Activated naive CD8-positive, alpha-beta T cell treated with anti-CD3 and anti-CD28 coated beads, Interleukin-2, amount 10 ng/mL, durations not matched to agents 7 days and 5 days (primary cell): Measurements from ENCODE around the gene RGMA. TPM values are rescaled to one million over a fixed set of nuclear protein-coding genes. Genes with fewer than 3 reads are reported as not detected.

Experiments used
- ATAC-seq: fragments of 150-1000 bp; cut with Tn5 transposase; one replicate; pipeline ENCODE4 v1.10.0; 2021; ENCODE audit warnings: low read depth, moderate library complexity
- POLR2A ChIA-PET: fragments of 350-600 bp; sonication (Branson Sonifier 250); formaldehyde crosslinking; loops from one replicate; lab custom pipeline; 2021; ENCODE audit warnings: antibody characterized with exemption; lab: Charles Lee
- DNase-seq: peaks from one replicate; pipeline ENCODE4 v3.0.0; 2021
- H3K27ac Mint-ChIP-seq: one replicate; pipeline ENCODE4 v1.8.0; 2022; ENCODE audit warnings: mild to moderate bottlenecking, mixed read lengths
- H3K27me3 Mint-ChIP-seq: one replicate; pipeline ENCODE4 v1.8.0; 2022; ENCODE audit warnings: mild to moderate bottlenecking, moderate library complexity, mixed read lengths
- H3K36me3 Mint-ChIP-seq: one replicate; pipeline ENCODE4 v1.8.0; 2021; ENCODE audit warnings: mild to moderate bottlenecking, mixed read lengths
- H3K4me1 Mint-ChIP-seq: one replicate; pipeline ENCODE4 v1.8.0; 2021; ENCODE audit warnings: mixed read lengths
- H3K4me3 Mint-ChIP-seq: one replicate; pipeline ENCODE4 v1.8.0; 2022; ENCODE audit warnings: mild to moderate bottlenecking, moderate library complexity, mixed read lengths
- H3K9me3 Mint-ChIP-seq: one replicate; pipeline ENCODE4 v1.8.0; 2021; ENCODE audit warnings: mixed read lengths
- total RNA-seq, 2 experiments: library from RNA; stranded (reverse); gene quantifications; one replicate each; pipeline ENCODE4 v1.2.3, GENCODE V29; 2021

The RGMA gene
- total RNA-seq, 2 experiments from 2014 or later = 0.30 TPM; not detected in 1

GRCh38 chr15:93028111-93028631 lies 60.8 kb downstream of the RGMA start:
- no peak for ATAC-seq
- H3K4me3 Mint-ChIP-seq = no peak overlapping the region
- H3K27me3 Mint-ChIP-seq = no peaks in the 10 kb centered on the region

GRCh38 chr15:93027413-93027812 lies 61.6 kb downstream of the RGMA start:
- ATAC-seq = no peak
- POLR2A ChIA-PET = interaction anchor here (0.6 kb wide), 1 partner anchor 232 kb away, joined by 3 read pairs; no protein-coding TSS in a partner anchor
- H3K36me3 Mint-ChIP-seq = peaks cover 36% of the 10 kb centered on the region
- no peak overlapping the region for H3K4me3 Mint-ChIP-seq
- H3K27me3 Mint-ChIP-seq = no peaks in the 10 kb centered on the region
- H3K4me1 Mint-ChIP-seq = peaks cover 37% of the 10 kb centered on the region
- H3K9me3 Mint-ChIP-seq = no peaks in the 10 kb centered on the region
- no peak for DNase-seq
- no peak overlapping the region for H3K27ac Mint-ChIP-seq

More at GRCh38 chr15:93028111-93028631, 60.8 kb downstream of the RGMA start:
- Mint-ChIP-seq H3K27ac (no peak overlapping the region), H3K36me3 (peaks cover 28% of the 10 kb centered on the region), H3K9me3 (no peaks in the 10 kb centered on the region), H3K4me1 (peaks cover 30% of the 10 kb centered on the region)
- POLR2A ChIA-PET = interaction anchor here (0.6 kb wide), 1 partner anchor 233 kb away, joined by 3 read pairs; no protein-coding TSS in a partner anchor
- no peak for DNase-seq

DNA sequence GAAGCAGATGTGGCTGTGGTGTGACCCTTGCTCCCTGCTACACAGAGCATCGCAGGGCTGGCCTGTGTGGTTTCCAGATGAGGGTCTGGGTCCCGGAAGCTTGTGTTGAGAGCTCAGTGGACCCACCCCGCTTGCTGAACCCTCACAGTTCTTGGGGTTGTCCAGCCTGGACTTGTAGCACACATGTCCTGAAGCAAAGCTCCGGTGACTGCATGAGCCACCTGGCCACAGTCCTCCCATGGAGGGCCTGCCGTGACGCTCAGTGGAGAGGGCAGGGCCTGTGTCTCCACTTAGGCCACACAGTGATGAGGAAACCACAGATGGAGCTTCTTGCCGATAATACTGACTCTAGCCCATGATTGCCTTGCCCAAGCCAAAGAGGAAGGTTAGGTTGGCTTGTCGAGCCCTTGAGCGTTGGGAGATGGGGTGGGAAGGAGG lies 62.6 kb downstream of the RGMA start:
- peaks cover 41% of the 10 kb centered on the region for H3K4me1 Mint-ChIP-seq
- no peak for ATAC-seq

GRCh38 chr15:93025625-93025982 lies 63.4 kb downstream of the RGMA start:
- peak overlapping the region; percentile 52 for H3K4me3 Mint-ChIP-seq
- H3K36me3 Mint-ChIP-seq = peaks cover 51% of the 10 kb centered on the region
- peaks cover 43% of the 10 kb centered on the region for H3K4me1 Mint-ChIP-seq
- peak; percentile 77 for ATAC-seq
- no peaks in the 10 kb centered on the region for H3K27me3 Mint-ChIP-seq
- H3K27ac Mint-ChIP-seq = peak overlapping the region; percentile 85
- DNase-seq = no peak
- POLR2A ChIA-PET = no interaction called here
- H3K9me3 Mint-ChIP-seq = no peaks in the 10 kb centered on the region

More for the DNA sequence above, 62.6 kb downstream of the RGMA start:
- POLR2A ChIA-PET = no interaction called here
- Mint-ChIP-seq H3K9me3 (no peaks in the 10 kb centered on the region), H3K36me3 (peaks cover 45% of the 10 kb centered on the region), H3K4me3 (no peak overlapping the region), H3K27me3 (no peaks in the 10 kb centered on the region), H3K27ac (peak overlapping the region; percentile 85)
- no peak for DNase-seq

DNA sequence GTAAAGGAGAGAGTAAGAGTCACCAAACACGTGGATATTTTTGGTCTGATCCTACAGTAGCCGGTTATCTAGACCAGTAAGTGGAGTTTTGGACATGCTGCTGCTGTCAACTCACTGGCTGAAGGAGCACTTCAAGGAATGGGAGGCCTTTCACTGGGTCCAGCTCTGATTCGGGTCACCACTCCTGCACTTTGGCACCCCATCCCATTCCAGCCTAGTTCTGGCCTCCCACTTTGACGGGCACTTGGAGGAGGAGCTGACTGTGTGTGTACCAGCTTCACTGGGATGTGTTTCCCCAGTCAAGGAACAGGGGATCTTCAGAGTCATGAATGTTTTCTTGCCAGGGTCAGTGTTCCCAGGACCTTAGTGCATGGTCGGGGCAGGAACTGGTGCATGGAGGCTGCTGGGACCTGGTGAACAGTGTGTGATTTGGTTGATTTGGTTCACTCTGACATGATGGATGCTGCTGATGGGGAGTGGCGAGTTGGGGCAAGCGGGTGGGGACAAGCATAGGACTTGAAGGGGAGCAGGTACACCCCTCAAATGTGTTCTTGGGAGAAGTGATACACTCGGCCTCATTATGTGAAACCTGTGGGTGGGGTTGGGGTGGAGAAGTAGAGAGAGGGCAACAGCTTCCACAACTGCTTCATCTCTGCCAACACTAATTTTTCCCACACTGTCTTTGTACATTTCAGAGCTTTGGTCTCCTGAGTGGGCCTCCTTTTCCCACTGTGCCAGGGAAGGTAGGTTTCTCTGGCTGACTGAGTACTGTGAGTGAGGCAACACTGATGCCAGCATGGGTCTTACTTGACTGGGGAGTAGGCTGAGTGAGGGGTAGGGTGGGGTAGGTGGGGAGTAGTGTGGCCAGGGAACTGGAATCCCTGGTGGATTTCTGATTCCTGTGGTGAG lies 64.0 kb downstream of the RGMA start:
- H3K27ac Mint-ChIP-seq = peak overlapping the region; percentile 85
- H3K9me3 Mint-ChIP-seq = no peaks in the 10 kb centered on the region
- POLR2A ChIA-PET = no interaction called here
- peaks cover 45% of the 10 kb centered on the region for H3K4me1 Mint-ChIP-seq
- peak overlapping the region; percentile 52 for H3K4me3 Mint-ChIP-seq
- ATAC-seq (peak; percentile 3), DNase-seq (no peak)
- peaks cover 57% of the 10 kb centered on the region for H3K36me3 Mint-ChIP-seq
- no peaks in the 10 kb centered on the region for H3K27me3 Mint-ChIP-seq

GRCh38 chr15:93024293-93024692 lies 64.7 kb downstream of the RGMA start:
- Mint-ChIP-seq H3K4me3 (no peak overlapping the region), H3K27me3 (no peaks in the 10 kb centered on the region), H3K36me3 (peaks cover 62% of the 10 kb centered on the region), H3K9me3 (no peaks in the 10 kb centered on the region), H3K27ac (no peak overlapping the region), H3K4me1 (peaks cover 47% of the 10 kb centered on the region)
- ATAC-seq (no peak), DNase-seq (no peak)
- POLR2A ChIA-PET = no interaction called here

DNA sequence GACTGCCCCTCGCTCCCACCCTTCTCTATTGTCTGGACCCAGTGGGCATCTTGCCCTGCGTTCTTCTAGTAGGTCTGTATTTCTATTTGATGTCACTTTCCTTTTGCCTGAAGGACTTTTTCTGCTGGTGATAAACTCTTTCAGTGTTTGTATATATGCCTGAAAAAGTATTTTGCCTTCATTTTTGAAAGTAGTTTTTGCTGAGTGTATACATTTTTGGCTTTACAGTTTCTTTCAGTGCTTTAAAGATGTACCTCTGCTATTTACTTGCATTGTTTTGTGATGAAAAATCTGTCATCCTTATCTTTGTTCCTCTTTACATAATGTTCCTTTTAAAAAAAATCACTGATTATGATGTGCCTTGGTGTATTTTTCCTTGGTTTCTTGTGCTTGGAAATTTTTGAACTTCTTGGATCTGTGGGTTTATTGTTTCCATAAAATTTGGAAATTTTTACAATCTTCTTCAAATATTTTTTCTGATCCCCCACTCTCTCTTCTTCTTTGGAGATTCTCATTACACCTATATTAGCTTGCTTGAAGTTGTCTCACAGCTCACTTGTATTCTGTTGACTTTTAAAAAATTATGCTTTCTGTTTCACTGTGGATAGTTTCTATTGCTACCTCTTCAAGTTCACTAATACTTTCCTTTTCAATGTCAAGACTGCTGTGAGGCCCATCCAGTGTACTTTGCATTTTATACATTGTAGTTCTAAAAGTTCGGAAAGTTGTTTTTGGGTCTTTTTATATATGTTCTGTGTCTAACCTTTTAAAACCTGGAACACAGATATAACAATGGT lies 67.8 kb downstream of the RGMA start:
- Mint-ChIP-seq H3K36me3 (peaks cover 74% of the 10 kb centered on the region), H3K27me3 (no peaks in the 10 kb centered on the region), H3K9me3 (no peaks in the 10 kb centered on the region), H3K27ac (peak overlapping the region; percentile 84), H3K4me1 (peaks cover 60% of the 10 kb centered on the region), H3K4me3 (peak overlapping the region; percentile 53)
- peak; percentile 59 for ATAC-seq
- no peak for DNase-seq
- POLR2A ChIA-PET = no interaction called here

DNA sequence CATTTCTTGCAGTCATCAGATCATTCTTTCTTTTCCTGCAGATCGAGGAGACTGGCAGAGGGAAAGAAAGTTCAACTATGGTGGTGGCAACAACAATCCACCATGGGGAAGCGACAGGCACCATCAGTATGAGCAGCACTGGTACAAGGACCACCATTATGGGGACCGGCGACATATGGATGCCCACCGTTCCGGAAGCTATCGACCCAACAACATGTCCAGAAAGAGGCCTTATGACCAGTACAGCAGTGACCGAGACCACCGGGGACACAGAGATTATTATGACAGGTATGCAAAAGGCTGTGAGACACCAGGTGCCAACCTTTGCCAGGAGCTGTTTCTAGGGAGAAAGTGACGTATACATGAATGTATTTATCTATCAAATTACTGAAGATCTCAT lies 69.0 kb downstream of the RGMA start:
- POLR2A ChIA-PET = no interaction called here
- Mint-ChIP-seq H3K4me3 (no peak overlapping the region), H3K4me1 (peaks cover 54% of the 10 kb centered on the region), H3K36me3 (peaks cover 78% of the 10 kb centered on the region), H3K27ac (peak overlapping the region; percentile 28), H3K27me3 (no peaks in the 10 kb centered on the region), H3K9me3 (no peaks in the 10 kb centered on the region)
- no peak for DNase-seq
- no peak for ATAC-seq

DNA sequence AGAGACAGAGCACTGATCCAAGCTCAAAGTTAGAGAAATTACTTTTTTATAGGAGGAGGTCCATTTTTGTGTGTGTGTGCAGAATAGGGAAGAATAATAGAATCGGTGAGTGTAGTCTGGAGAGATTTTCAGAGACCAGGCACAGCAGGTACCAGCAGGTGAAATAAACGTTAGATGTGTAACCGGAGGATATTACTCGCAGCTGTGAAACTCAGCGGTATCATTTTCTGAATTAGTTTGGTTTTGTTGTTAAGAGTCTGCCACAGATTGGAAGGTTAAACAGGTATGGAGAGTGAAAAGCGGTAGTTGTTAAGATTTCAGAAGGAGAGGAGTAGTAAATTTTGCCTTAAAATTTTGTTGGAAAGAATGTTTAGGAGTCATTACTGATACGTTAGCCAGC lies 69.9 kb downstream of the RGMA start:
- Mint-ChIP-seq H3K9me3 (no peaks in the 10 kb centered on the region), H3K36me3 (peaks cover 72% of the 10 kb centered on the region), H3K4me3 (no peak overlapping the region), H3K27me3 (no peaks in the 10 kb centered on the region), H3K27ac (peak overlapping the region; percentile 65), H3K4me1 (peaks cover 46% of the 10 kb centered on the region)
- no peak for ATAC-seq
- POLR2A ChIA-PET = no interaction called here
- DNase-seq = no peak

DNA sequence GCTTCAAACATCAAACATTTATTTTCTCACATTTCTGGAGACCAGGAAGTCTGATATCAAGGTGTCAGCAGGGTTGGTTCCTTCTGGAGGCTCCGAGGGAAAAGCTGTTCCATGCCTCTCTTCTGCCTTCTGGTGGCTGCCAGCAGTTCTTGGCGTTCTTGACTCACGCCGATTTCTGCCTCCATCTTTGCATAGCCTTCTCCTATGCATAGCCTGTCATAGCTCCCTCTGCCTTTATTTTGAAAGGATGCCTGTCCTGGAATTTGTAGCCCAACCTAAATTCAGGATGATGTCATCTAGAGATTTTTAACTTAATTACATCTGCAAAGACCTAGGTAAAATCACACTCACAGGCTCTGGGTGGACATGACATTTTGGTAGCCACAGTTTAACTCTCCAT lies 70.4 kb downstream of the RGMA start:
- peaks cover 42% of the 10 kb centered on the region for H3K4me1 Mint-ChIP-seq
- DNase-seq (no peak), ATAC-seq (no peak)
- POLR2A ChIA-PET = interaction anchor here (1.2 kb wide), 1 partner anchor 12 kb away, joined by 3 read pairs; no protein-coding TSS in a partner anchor
- H3K36me3 Mint-ChIP-seq = peaks cover 68% of the 10 kb centered on the region
- H3K27me3 Mint-ChIP-seq = no peaks in the 10 kb centered on the region
- no peak overlapping the region for H3K27ac Mint-ChIP-seq
- no peaks in the 10 kb centered on the region for H3K9me3 Mint-ChIP-seq
- H3K4me3 Mint-ChIP-seq = no peak overlapping the region

GRCh38 chr15:93017526-93017925 lies 71.5 kb downstream of the RGMA start:
- POLR2A ChIA-PET = interaction anchor here (0.7 to 1.2 kb wide), 2 partner anchors 13 to 1164 kb away, joined by 3 read pairs; partner anchors contain the start of gene SLCO3A1
- H3K36me3 Mint-ChIP-seq = peaks cover 67% of the 10 kb centered on the region
- no peak overlapping the region for H3K4me3 Mint-ChIP-seq

DNA sequence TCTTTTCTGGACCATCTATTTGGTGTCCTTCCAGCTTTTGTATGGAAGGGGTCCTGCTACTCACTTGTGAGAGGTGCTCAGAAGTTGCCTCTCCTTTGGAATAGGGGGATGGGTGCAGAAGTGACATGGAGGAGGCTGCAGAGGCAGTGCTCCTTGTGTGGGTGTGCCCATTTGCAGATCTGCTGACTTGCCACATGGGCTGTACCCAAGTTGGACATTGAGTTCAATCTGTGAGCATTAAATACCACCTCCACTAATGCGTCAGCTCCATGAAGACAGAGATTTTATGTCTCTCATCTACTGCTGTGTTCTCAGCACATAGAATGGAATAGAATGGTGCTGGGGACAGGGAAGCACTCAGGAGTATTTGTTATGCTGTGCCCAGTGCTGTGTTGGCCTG lies 76.2 kb downstream of the RGMA start:
- DNase-seq (no peak), ATAC-seq (no peak)
- H3K27me3 Mint-ChIP-seq = no peaks in the 10 kb centered on the region
- no peak overlapping the region for H3K27ac Mint-ChIP-seq
- peaks cover 7% of the 10 kb centered on the region for H3K4me1 Mint-ChIP-seq
- POLR2A ChIA-PET = interaction anchor here (1.0 kb wide), 1 partner anchor 12 kb away, joined by 3 read pairs; no protein-coding TSS in a partner anchor
- H3K9me3 Mint-ChIP-seq = no peaks in the 10 kb centered on the region
- H3K4me3 Mint-ChIP-seq = no peak overlapping the region
- H3K36me3 Mint-ChIP-seq = peaks cover 52% of the 10 kb centered on the region

More at GRCh38 chr15:93017526-93017925, 71.5 kb downstream of the RGMA start:
- H3K27me3 Mint-ChIP-seq = no peaks in the 10 kb centered on the region
- no peak overlapping the region for H3K27ac Mint-ChIP-seq
- H3K9me3 Mint-ChIP-seq = no peaks in the 10 kb centered on the region
- ATAC-seq = no peak
- peaks cover 32% of the 10 kb centered on the region for H3K4me1 Mint-ChIP-seq
- no peak for DNase-seq

GRCh38 chr15:93007994-93008393 lies 81.0 kb downstream of the RGMA start:
- Mint-ChIP-seq H3K36me3 (peaks cover 48% of the 10 kb centered on the region), H3K9me3 (no peaks in the 10 kb centered on the region), H3K27me3 (no peaks in the 10 kb centered on the region), H3K4me3 (no peak overlapping the region), H3K27ac (no peak overlapping the region), H3K4me1 (peaks cover 2% of the 10 kb centered on the region)
- POLR2A ChIA-PET = no interaction called here
- DNase-seq (no peak), ATAC-seq (no peak)
